ENCODE data around the gene CCDC15.

CCDC15 gene

GRCh38 chr11:125056931-125057692 lies 103.1 kb downstream of the CCDC15 start:
- no peak for DNase-seq (ENCODE audit: low read depth)
- H3K9me3 ChIP-seq (ENCODE audit: control insufficient read depth, low read length) = no peaks in the 10 kb centered on the region
- no peaks in the 10 kb centered on the region for H3K36me3 ChIP-seq (ENCODE audit: control insufficient read depth, insufficient read depth, low read length, severe bottlenecking)
- H3K4me1 ChIP-seq (ENCODE audit: control insufficient read depth, insufficient read depth, low read length) = no peaks in the 10 kb centered on the region
- H3K27me3 ChIP-seq (replicated peaks; ENCODE audit: control insufficient read depth, insufficient read depth, low read length) = no peaks in the 10 kb centered on the region
- no peak overlapping the region for H3K9ac ChIP-seq (ENCODE audit: low read length)
- H3K4me3 ChIP-seq (ENCODE audit: low read length) = no peak overlapping the region

GRCh38 chr11:125057693-125058016 lies 103.7 kb downstream of the CCDC15 start:
- DNase-seq (ENCODE audit: low read depth) = no peak
- Histone ChIP-seq H3K4me1 (ENCODE audit: control insufficient read depth, insufficient read depth, low read length) (no peaks in the 10 kb centered on the region), H3K9ac (ENCODE audit: low read length) (no peak overlapping the region)

GRCh38 chr11:125061281-125061680 lies 107.3 kb downstream of the CCDC15 start:
- H3K4me1 ChIP-seq (ENCODE audit: control insufficient read depth, insufficient read depth, low read length) = no peaks in the 10 kb centered on the region
- H3K9me3 ChIP-seq (ENCODE audit: control insufficient read depth, low read length) = no peaks in the 10 kb centered on the region
- no peaks in the 10 kb centered on the region for H3K27me3 ChIP-seq (replicated peaks; ENCODE audit: control insufficient read depth, insufficient read depth, low read length)
- no peak for DNase-seq (ENCODE audit: low read depth)
- no peak overlapping the region for H3K4me3 ChIP-seq (ENCODE audit: low read length)
- H3K36me3 ChIP-seq (ENCODE audit: control insufficient read depth, insufficient read depth, low read length, severe bottlenecking) = no peaks in the 10 kb centered on the region
- H3K9ac ChIP-seq (ENCODE audit: low read length) = no peak overlapping the region

More at GRCh38 chr11:125057693-125058016, 103.7 kb downstream of the CCDC15 start:
- no peaks in the 10 kb centered on the region for H3K36me3 ChIP-seq (ENCODE audit: control insufficient read depth, insufficient read depth, low read length, severe bottlenecking)
- no peaks in the 10 kb centered on the region for H3K9me3 ChIP-seq (ENCODE audit: control insufficient read depth, low read length)
- no peak overlapping the region for H3K4me3 ChIP-seq (ENCODE audit: low read length)
- H3K27me3 ChIP-seq (replicated peaks; ENCODE audit: control insufficient read depth, insufficient read depth, low read length) = no peaks in the 10 kb centered on the region

- H3K27me3 ChIP-seq (replicated peaks; ENCODE audit: control insufficient read depth, insufficient read depth, low read length) = no peaks in the 10 kb centered on the region
- H3K9me3 ChIP-seq (ENCODE audit: control insufficient read depth, low read length) = no peaks in the 10 kb centered on the region
- H3K4me3 ChIP-seq (ENCODE audit: low read length) = peak overlapping the region; percentile 89
- no peaks in the 10 kb centered on the region for H3K36me3 ChIP-seq (ENCODE audit: control insufficient read depth, insufficient read depth, low read length, severe bottlenecking)
- H3K4me1 ChIP-seq (ENCODE audit: control insufficient read depth, insufficient read depth, low read length) = no peaks in the 10 kb centered on the region
- peak overlapping the region; percentile 83 for H3K9ac ChIP-seq (ENCODE audit: low read length)
- no peak for DNase-seq (ENCODE audit: low read depth)
Measured at GRCh38 chr11:125062218-125062930, 108.4 kb downstream of the CCDC15 start.

- H3K36me3 ChIP-seq (ENCODE audit: control insufficient read depth, insufficient read depth, low read length, severe bottlenecking) = no peaks in the 10 kb centered on the region
- peak within 1 kb of the TSS; percentile 89 for H3K4me3 ChIP-seq (ENCODE audit: low read length)
- no peaks in the 10 kb centered on the region for H3K27me3 ChIP-seq (replicated peaks; ENCODE audit: control insufficient read depth, insufficient read depth, low read length)
- DNase-seq (ENCODE audit: low read depth) = peak; percentile 82
- H3K9me3 ChIP-seq (ENCODE audit: control insufficient read depth, low read length) = no peaks in the 10 kb centered on the region
- peak within 1 kb of the TSS; percentile 83 for H3K9ac ChIP-seq (ENCODE audit: low read length)
- H3K4me1 ChIP-seq (ENCODE audit: control insufficient read depth, insufficient read depth, low read length) = no peaks in the 10 kb centered on the region
Measured at GRCh38 chr11:125062931-125063428, 109.0 kb downstream of the CCDC15 start, which contains the start of gene SLC37A2. SLC37A2 (plus strand) TSS chr11:125063305; CDS start chr11:125063368, 63 bp downstream.

GRCh38 chr11:125063429-125064043 lies 109.5 kb downstream of the CCDC15 start:
- peak; percentile 20 for DNase-seq (ENCODE audit: low read depth)
- H3K9me3 ChIP-seq (ENCODE audit: control insufficient read depth, low read length) = no peaks in the 10 kb centered on the region
- peak overlapping the region; percentile 89 for H3K4me3 ChIP-seq (ENCODE audit: low read length)
- H3K36me3 ChIP-seq (ENCODE audit: control insufficient read depth, insufficient read depth, low read length, severe bottlenecking) = no peaks in the 10 kb centered on the region
- H3K4me1 ChIP-seq (ENCODE audit: control insufficient read depth, insufficient read depth, low read length) = no peaks in the 10 kb centered on the region
- no peaks in the 10 kb centered on the region for H3K27me3 ChIP-seq (replicated peaks; ENCODE audit: control insufficient read depth, insufficient read depth, low read length)
- peak overlapping the region; percentile 83 for H3K9ac ChIP-seq (ENCODE audit: low read length)

- Histone ChIP-seq H3K4me1 (ENCODE audit: control insufficient read depth, insufficient read depth, low read length) (no peaks in the 10 kb centered on the region), H3K9ac (ENCODE audit: low read length) (no peak overlapping the region), H3K4me3 (ENCODE audit: low read length) (peak overlapping the region; percentile 89), H3K27me3 (replicated peaks; ENCODE audit: control insufficient read depth, insufficient read depth, low read length) (no peaks in the 10 kb centered on the region), H3K36me3 (ENCODE audit: control insufficient read depth, insufficient read depth, low read length, severe bottlenecking) (no peaks in the 10 kb centered on the region), H3K9me3 (ENCODE audit: control insufficient read depth, low read length) (no peaks in the 10 kb centered on the region)
- no peak for DNase-seq (ENCODE audit: low read depth)
Measured at GRCh38 chr11:125064070-125064469, 110.1 kb downstream of the CCDC15 start.

GRCh38 chr11:125068368-125068767 lies 114.4 kb downstream of the CCDC15 start:
- H3K4me3 ChIP-seq (ENCODE audit: low read length) = no peak overlapping the region
- no peaks in the 10 kb centered on the region for H3K27me3 ChIP-seq (replicated peaks; ENCODE audit: control insufficient read depth, insufficient read depth, low read length)
- H3K4me1 ChIP-seq (ENCODE audit: control insufficient read depth, insufficient read depth, low read length) = peaks cover 14% of the 10 kb centered on the region
- no peaks in the 10 kb centered on the region for H3K9me3 ChIP-seq (ENCODE audit: control insufficient read depth, low read length)
- no peaks in the 10 kb centered on the region for H3K36me3 ChIP-seq (ENCODE audit: control insufficient read depth, insufficient read depth, low read length, severe bottlenecking)
- no peak for DNase-seq (ENCODE audit: low read depth)
- no peak overlapping the region for H3K9ac ChIP-seq (ENCODE audit: low read length)

GRCh38 chr11:125069008-125069407 lies 115.0 kb downstream of the CCDC15 start:
- Histone ChIP-seq H3K4me1 (ENCODE audit: control insufficient read depth, insufficient read depth, low read length) (peaks cover 14% of the 10 kb centered on the region), H3K27me3 (replicated peaks; ENCODE audit: control insufficient read depth, insufficient read depth, low read length) (no peaks in the 10 kb centered on the region), H3K9ac (ENCODE audit: low read length) (no peak overlapping the region), H3K36me3 (ENCODE audit: control insufficient read depth, insufficient read depth, low read length, severe bottlenecking) (no peaks in the 10 kb centered on the region), H3K4me3 (ENCODE audit: low read length) (no peak overlapping the region), H3K9me3 (ENCODE audit: control insufficient read depth, low read length) (no peaks in the 10 kb centered on the region)
- DNase-seq (ENCODE audit: low read depth) = no peak

GRCh38 chr11:125069796-125070195 lies 115.8 kb downstream of the CCDC15 start:
- no peak overlapping the region for H3K9ac ChIP-seq (ENCODE audit: low read length)
- DNase-seq (ENCODE audit: low read depth) = no peak
- no peaks in the 10 kb centered on the region for H3K36me3 ChIP-seq (ENCODE audit: control insufficient read depth, insufficient read depth, low read length, severe bottlenecking)
- no peaks in the 10 kb centered on the region for H3K27me3 ChIP-seq (replicated peaks; ENCODE audit: control insufficient read depth, insufficient read depth, low read length)
- no peak overlapping the region for H3K4me3 ChIP-seq (ENCODE audit: low read length)
- peaks cover 14% of the 10 kb centered on the region for H3K4me1 ChIP-seq (ENCODE audit: control insufficient read depth, insufficient read depth, low read length)
- H3K9me3 ChIP-seq (ENCODE audit: control insufficient read depth, low read length) = no peaks in the 10 kb centered on the region

GRCh38 chr11:125070699-125071254 lies 116.8 kb downstream of the CCDC15 start:
- no peak overlapping the region for H3K9ac ChIP-seq (ENCODE audit: low read length)
- no peaks in the 10 kb centered on the region for H3K36me3 ChIP-seq (ENCODE audit: control insufficient read depth, insufficient read depth, low read length, severe bottlenecking)
- H3K27me3 ChIP-seq (replicated peaks; ENCODE audit: control insufficient read depth, insufficient read depth, low read length) = no peaks in the 10 kb centered on the region
- H3K4me1 ChIP-seq (ENCODE audit: control insufficient read depth, insufficient read depth, low read length) = peaks cover 18% of the 10 kb centered on the region
- peak; percentile 70 for DNase-seq (ENCODE audit: low read depth)
- H3K9me3 ChIP-seq (ENCODE audit: control insufficient read depth, low read length) = no peaks in the 10 kb centered on the region
- no peak overlapping the region for H3K4me3 ChIP-seq (ENCODE audit: low read length)

All from adipocyte (in vitro differentiated cells).